AG09309 (cell line): Measurements from ENCODE around the gene MYOT.

Experiments used
- DNase-seq: peaks from one replicate; pipeline ENCODE4 v3.0.0-alpha.2; 2010; ENCODE audit warnings: low read depth
- H3K4me3 ChIP-seq: 2 replicates; pipeline ENCODE4 v1.5.1; 2011; ENCODE audit warnings: mild to moderate bottlenecking, low read depth, low read length, moderate library complexity; ENCODE audit not compliant: control insufficient read depth
- TF ChIP-seq, protein P1 (sequence below): IDR thresholded peaks from 2 replicates; pipeline ENCODE4 v1.5.1; 2011; ENCODE audit warnings: mild to moderate bottlenecking, low read depth, low read length, inconsistent platforms; ENCODE audit not compliant: insufficient read depth, control insufficient read depth; ENCODE audit errors: missing control alignments

Gene MYOT

DNA sequence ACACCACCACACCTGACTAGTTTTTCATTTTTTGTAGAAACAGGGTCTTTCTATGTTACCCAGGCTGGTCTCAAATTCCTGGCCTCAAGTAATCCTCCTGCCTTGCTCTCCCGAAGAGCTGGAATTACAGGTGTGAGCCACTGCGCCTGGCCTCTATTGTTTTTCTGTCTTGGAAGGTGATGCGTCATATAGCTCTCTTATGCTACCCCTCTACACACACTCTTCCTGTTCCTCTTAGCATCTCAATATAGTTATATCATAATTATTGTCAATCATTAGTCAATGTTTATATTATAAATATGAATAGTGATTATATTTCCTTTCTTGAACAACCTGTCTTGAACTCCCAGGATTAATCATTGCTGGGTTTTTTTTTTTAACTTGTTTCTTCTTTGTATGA is 28.9 kb downstream of the MYOT start:
- H3K4me3 ChIP-seq: no peak overlapping the region
- TF ChIP-seq, protein P1, sequence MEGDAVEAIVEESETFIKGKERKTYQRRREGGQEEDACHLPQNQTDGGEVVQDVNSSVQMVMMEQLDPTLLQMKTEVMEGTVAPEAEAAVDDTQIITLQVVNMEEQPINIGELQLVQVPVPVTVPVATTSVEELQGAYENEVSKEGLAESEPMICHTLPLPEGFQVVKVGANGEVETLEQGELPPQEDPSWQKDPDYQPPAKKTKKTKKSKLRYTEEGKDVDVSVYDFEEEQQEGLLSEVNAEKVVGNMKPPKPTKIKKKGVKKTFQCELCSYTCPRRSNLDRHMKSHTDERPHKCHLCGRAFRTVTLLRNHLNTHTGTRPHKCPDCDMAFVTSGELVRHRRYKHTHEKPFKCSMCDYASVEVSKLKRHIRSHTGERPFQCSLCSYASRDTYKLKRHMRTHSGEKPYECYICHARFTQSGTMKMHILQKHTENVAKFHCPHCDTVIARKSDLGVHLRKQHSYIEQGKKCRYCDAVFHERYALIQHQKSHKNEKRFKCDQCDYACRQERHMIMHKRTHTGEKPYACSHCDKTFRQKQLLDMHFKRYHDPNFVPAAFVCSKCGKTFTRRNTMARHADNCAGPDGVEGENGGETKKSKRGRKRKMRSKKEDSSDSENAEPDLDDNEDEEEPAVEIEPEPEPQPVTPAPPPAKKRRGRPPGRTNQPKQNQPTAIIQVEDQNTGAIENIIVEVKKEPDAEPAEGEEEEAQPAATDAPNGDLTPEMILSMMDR: no peak
- DNase-seq: no peak

DNA sequence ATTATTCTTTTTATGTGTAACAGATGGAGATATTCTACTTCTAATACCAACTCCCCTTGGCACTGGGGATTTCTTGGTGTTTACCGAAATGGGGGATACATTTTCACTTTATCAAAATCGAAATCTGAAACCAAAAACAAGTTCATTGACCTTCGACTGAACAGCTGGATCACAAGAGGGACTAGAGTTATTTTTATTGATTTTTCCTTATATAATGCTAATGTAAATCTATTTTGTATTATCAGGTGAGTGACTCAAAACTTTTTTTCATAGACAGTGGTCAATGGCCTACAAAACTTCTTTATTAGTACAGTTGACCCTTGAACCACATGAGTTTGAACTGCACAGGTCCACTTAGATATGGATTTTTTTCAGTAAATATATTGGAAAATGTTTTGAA is 31.8 kb downstream of the MYOT start:
- TF ChIP-seq, protein P1: no peak
- DNase-seq: no peak

DNA sequence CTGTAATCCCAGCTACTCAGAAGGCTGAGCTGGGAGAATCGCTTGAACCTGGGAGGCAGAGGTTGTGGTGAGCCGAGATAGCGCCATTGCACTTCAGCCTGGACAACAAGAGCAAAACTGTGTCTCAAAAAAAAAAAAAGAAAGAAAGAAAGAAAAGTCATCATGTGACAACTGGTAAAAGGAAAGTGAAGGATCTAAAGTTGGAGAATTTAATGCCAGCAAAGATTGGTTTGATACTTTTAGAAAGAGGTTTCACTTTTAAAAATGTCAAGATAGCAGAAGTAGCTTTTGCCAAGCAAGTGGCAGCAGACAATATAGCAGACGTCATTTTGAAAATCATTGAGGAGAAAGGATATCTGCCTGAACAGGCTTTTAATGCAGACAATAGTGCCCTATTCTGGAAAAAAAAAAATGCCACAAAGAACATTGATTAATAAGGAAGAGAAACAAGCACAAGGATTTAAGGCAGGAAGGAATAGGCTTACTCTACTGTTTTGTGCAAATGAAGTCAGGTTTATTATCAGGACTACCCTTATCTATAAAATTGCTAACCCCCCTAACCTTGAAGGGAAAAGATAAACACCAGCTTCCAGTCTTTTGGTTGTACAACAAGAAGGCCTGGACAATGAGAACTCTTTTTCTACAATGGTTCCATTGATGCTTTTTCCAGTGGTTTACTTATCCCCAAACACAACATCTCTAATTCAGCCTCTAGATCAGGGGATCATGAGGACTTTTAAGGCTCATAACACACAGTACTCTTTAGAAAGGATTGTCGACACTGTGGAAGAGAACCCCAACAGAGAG is 33.6 kb downstream of the MYOT start:
- DNase-seq: no peak
- H3K4me3 ChIP-seq: no peak overlapping the region
- TF ChIP-seq, protein P1: no peak

More for the DNA sequence above, 31.8 kb downstream of the MYOT start:
- no peak overlapping the region for H3K4me3 ChIP-seq

DNA sequence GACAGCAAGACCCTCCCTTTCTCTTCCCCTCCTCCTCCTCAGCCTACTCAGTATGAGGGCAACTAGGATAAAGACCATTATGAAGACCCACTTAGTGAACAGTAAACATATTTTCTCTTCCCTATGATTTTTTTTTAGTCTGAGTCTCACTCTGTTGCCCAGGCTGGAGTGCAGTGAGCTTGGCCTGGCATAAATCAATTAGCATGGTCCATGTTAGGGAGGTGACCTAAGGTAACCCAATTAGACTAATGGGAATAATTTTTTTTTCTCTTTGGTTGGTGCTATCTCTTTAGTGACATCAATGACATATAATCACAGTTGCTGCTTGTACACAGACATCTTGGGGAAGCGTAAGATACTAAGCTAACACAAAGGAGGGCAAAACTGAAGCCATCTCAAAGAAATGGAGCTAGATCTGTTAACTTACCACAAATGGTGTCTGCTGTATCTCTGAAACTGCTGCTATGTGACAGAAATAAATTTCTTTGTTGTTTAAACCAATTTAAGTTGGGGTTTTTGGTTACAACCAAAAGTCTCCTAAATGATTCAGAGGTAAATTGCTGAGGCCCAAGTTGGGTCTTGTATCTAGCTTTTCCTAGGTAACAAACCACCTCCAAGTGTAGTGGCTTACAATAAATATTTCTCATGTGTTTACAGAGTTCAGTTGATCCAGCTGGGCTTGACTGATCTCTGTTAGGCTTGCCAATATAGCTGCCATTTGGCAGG is 34.9 kb downstream of the MYOT start:
- TF ChIP-seq, protein P1: no peak
- no peak for DNase-seq
- H3K4me3 ChIP-seq: no peak overlapping the region

DNA sequence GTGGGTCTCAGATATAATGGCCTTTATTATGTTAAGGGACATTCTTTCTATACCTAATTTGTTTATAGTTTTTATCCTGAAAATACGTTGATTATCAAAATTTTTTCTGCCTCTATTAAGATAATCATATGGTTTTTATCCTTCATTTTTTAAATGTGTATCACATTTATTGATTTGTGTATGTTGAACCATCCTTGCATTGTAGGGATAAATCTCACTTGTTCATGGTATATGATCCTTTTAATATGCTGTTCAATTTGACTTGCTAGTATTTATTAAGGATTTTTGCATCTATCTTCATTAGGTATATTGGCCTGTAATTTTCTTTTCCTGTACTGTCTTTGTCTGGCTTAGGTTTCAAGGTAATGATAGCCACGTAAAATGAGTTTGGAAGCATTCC is 47.1 kb downstream of the MYOT start:
- no peak for DNase-seq
- TF ChIP-seq, protein P1: no peak
- H3K4me3 ChIP-seq: no peak overlapping the region

DNA sequence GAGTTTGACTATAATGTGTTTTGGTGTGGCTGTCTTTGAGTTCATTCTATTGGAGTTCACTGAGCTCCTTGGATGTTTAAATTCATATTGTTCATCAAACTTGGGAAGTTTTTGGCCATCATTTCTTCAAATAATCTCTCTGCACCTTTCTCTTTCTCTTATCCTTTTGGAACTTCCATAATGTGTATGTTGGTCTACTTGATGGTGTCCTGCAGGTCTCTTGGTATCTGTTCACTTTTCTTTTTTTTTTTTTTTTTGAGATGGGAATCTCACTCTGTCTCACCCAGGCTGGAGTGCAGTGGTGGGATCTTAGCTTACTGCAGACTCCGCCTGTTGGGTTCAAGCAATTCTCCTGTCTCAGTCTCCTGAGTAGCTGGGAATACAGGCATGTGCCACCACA is 49.3 kb downstream of the MYOT start:
- TF ChIP-seq, protein P1: no peak
- no peak for DNase-seq
- H3K4me3 ChIP-seq: no peak overlapping the region

DNA sequence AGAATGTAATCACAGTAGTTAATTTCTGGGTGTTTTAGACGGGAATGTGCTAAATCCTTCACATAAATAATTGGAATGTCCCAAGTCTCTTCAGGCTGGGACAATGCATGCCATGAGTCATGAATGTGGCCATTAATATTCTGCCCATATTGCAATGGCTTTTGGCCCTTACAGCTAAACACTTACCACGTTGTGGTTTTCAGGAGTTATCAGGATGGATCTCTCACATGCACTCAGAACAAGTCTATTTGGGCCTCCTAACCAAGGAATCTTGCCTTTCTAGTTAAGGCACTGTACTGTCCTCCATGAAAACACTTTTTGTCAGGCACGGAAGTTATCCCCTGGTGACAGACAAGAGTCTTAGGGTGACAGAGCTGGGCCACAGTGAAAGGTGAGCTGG is 54.3 kb downstream of the MYOT start:
- no peak for DNase-seq
- TF ChIP-seq, protein P1: no peak
- no peak overlapping the region for H3K4me3 ChIP-seq
